ENCODE data around the gene GSAP. TPM values are rescaled to one million over a fixed set of nuclear protein-coding genes. Genes with fewer than 3 reads are reported as not detected.

The GSAP gene
- total RNA-seq, 1 experiment from 2014 or later, result 2.0 TPM

DNA sequence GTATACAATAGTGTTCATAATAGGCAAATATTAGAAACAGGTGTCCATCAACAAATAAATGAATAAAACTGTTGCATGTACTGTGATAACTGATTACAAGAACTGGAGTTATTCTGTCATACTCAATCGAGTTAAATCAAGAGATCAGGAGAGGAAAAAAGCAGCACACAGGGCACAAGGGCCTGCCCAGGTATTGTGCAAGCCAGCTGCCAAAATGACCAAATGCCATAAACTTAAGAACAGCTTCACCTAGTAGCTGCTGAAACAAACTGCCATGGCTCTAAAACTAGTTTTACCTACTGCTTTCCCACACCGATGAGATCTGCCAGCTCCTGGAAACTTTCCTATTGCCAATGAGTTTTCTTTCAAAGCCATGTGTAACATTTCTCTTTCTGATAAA is 12.2 kb downstream of the GSAP start:
- ChIA-PET POLR2A (no interaction called here), CTCF (no interaction called here)
- no peak overlapping the region for H3K27ac Mint-ChIP-seq
- H3K27me3 Mint-ChIP-seq (ENCODE audit: low read depth), result no peaks in the 10 kb centered on the region
- ATAC-seq, result no peak
- H3K36me3 Mint-ChIP-seq, result no peaks in the 10 kb centered on the region
- H3K9me3 Mint-ChIP-seq, result no peaks in the 10 kb centered on the region
- peaks cover 12% of the 10 kb centered on the region for H3K4me1 Mint-ChIP-seq
- TF ChIP-seq ESRRA (CRISPR knock-in tag; IDR thresholded peaks at IDR 0.05; ENCODE audit: borderline replicate concordance) (no peak), ZNF232 (CRISPR knock-in tag; IDR thresholded peaks at IDR 0.05) (no peak), ZNF138 (CRISPR knock-in tag; conservative IDR thresholded peaks at IDR 0.05) (no peak), CREM (CRISPR knock-in tag; IDR thresholded peaks at IDR 0.05) (no peak), MYBL2 (CRISPR knock-in tag; IDR thresholded peaks at IDR 0.05) (no peak), NFYB (CRISPR knock-in tag; conservative IDR thresholded peaks at IDR 0.05; ENCODE audit: low read depth) (no peak), ETV6 (CRISPR knock-in tag; IDR thresholded peaks at IDR 0.05) (no peak), SOX15 (CRISPR knock-in tag; IDR thresholded peaks at IDR 0.05) (no peak), SMAD4 (CRISPR knock-in tag; IDR thresholded peaks at IDR 0.05) (no peak), ZNF671 (CRISPR knock-in tag; IDR thresholded peaks at IDR 0.05) (no peak)
- TF ChIP-seq, protein P1, sequence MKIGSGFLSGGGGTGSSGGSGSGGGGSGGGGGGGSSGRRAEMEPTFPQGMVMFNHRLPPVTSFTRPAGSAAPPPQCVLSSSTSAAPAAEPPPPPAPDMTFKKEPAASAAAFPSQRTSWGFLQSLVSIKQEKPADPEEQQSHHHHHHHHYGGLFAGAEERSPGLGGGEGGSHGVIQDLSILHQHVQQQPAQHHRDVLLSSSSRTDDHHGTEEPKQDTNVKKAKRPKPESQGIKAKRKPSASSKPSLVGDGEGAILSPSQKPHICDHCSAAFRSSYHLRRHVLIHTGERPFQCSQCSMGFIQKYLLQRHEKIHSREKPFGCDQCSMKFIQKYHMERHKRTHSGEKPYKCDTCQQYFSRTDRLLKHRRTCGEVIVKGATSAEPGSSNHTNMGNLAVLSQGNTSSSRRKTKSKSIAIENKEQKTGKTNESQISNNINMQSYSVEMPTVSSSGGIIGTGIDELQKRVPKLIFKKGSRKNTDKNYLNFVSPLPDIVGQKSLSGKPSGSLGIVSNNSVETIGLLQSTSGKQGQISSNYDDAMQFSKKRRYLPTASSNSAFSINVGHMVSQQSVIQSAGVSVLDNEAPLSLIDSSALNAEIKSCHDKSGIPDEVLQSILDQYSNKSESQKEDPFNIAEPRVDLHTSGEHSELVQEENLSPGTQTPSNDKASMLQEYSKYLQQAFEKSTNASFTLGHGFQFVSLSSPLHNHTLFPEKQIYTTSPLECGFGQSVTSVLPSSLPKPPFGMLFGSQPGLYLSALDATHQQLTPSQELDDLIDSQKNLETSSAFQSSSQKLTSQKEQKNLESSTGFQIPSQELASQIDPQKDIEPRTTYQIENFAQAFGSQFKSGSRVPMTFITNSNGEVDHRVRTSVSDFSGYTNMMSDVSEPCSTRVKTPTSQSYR (CRISPR knock-in tag; IDR thresholded peaks at IDR 0.05), result no peak
- TF ChIP-seq, protein P2, sequence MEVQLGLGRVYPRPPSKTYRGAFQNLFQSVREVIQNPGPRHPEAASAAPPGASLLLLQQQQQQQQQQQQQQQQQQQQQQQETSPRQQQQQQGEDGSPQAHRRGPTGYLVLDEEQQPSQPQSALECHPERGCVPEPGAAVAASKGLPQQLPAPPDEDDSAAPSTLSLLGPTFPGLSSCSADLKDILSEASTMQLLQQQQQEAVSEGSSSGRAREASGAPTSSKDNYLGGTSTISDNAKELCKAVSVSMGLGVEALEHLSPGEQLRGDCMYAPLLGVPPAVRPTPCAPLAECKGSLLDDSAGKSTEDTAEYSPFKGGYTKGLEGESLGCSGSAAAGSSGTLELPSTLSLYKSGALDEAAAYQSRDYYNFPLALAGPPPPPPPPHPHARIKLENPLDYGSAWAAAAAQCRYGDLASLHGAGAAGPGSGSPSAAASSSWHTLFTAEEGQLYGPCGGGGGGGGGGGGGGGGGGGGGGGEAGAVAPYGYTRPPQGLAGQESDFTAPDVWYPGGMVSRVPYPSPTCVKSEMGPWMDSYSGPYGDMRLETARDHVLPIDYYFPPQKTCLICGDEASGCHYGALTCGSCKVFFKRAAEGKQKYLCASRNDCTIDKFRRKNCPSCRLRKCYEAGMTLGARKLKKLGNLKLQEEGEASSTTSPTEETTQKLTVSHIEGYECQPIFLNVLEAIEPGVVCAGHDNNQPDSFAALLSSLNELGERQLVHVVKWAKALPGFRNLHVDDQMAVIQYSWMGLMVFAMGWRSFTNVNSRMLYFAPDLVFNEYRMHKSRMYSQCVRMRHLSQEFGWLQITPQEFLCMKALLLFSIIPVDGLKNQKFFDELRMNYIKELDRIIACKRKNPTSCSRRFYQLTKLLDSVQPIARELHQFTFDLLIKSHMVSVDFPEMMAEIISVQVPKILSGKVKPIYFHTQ (CRISPR knock-in tag; IDR thresholded peaks at IDR 0.05), result no peak
- TF ChIP-seq, protein P3, sequence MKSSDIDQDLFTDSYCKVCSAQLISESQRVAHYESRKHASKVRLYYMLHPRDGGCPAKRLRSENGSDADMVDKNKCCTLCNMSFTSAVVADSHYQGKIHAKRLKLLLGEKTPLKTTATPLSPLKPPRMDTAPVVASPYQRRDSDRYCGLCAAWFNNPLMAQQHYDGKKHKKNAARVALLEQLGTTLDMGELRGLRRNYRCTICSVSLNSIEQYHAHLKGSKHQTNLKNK (CRISPR knock-in tag; IDR thresholded peaks at IDR 0.05), result no peak
- TF ChIP-seq, protein P4, sequence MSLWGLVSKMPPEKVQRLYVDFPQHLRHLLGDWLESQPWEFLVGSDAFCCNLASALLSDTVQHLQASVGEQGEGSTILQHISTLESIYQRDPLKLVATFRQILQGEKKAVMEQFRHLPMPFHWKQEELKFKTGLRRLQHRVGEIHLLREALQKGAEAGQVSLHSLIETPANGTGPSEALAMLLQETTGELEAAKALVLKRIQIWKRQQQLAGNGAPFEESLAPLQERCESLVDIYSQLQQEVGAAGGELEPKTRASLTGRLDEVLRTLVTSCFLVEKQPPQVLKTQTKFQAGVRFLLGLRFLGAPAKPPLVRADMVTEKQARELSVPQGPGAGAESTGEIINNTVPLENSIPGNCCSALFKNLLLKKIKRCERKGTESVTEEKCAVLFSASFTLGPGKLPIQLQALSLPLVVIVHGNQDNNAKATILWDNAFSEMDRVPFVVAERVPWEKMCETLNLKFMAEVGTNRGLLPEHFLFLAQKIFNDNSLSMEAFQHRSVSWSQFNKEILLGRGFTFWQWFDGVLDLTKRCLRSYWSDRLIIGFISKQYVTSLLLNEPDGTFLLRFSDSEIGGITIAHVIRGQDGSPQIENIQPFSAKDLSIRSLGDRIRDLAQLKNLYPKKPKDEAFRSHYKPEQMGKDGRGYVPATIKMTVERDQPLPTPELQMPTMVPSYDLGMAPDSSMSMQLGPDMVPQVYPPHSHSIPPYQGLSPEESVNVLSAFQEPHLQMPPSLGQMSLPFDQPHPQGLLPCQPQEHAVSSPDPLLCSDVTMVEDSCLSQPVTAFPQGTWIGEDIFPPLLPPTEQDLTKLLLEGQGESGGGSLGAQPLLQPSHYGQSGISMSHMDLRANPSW (CRISPR knock-in tag; conservative IDR thresholded peaks at IDR 0.05; ENCODE audit: low read depth), result no peak
- TF ChIP-seq, protein P5, sequence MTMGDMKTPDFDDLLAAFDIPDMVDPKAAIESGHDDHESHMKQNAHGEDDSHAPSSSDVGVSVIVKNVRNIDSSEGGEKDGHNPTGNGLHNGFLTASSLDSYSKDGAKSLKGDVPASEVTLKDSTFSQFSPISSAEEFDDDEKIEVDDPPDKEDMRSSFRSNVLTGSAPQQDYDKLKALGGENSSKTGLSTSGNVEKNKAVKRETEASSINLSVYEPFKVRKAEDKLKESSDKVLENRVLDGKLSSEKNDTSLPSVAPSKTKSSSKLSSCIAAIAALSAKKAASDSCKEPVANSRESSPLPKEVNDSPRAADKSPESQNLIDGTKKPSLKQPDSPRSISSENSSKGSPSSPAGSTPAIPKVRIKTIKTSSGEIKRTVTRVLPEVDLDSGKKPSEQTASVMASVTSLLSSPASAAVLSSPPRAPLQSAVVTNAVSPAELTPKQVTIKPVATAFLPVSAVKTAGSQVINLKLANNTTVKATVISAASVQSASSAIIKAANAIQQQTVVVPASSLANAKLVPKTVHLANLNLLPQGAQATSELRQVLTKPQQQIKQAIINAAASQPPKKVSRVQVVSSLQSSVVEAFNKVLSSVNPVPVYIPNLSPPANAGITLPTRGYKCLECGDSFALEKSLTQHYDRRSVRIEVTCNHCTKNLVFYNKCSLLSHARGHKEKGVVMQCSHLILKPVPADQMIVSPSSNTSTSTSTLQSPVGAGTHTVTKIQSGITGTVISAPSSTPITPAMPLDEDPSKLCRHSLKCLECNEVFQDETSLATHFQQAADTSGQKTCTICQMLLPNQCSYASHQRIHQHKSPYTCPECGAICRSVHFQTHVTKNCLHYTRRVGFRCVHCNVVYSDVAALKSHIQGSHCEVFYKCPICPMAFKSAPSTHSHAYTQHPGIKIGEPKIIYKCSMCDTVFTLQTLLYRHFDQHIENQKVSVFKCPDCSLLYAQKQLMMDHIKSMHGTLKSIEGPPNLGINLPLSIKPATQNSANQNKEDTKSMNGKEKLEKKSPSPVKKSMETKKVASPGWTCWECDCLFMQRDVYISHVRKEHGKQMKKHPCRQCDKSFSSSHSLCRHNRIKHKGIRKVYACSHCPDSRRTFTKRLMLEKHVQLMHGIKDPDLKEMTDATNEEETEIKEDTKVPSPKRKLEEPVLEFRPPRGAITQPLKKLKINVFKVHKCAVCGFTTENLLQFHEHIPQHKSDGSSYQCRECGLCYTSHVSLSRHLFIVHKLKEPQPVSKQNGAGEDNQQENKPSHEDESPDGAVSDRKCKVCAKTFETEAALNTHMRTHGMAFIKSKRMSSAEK (CRISPR knock-in tag; IDR thresholded peaks at IDR 0.05; ENCODE audit: borderline replicate concordance), result no peak
- DNase-seq (ENCODE audit: low spot score), result no peak
- no peak overlapping the region for H3K4me3 Mint-ChIP-seq
